ENCODE measurements around the gene BLZF1. TPM values are rescaled to one million over a fixed set of nuclear protein-coding genes. Genes with fewer than 3 reads are reported as not detected.
A peak's percentile ranks its signal among the peaks of the same experiment; 100 is the strongest.

The BLZF1 gene
- polyA plus RNA-seq, 2 of the 4 experiments (the other 2 are of a cell fraction), result 15.6 to 29.6 TPM

- H3K4me2 ChIP-seq, result peak overlapping the region; percentile 57; the same call in 2 of the 3 replicates
- FAIRE-seq, result no peak
- 22% methylated on average over 6 of the region's 6 CpGs for whole genome bisulfite sequencing (ENCODE audit: missing lambda C conversion rate)
Observed at GRCh38 chr1:169426174-169426705, 58.2 kb downstream of the BLZF1 start.

GRCh38 chr1:169427081-169427641 lies 59.2 kb downstream of the BLZF1 start, which contains the start of gene CCDC181:
CCDC181 (minus strand) TSS chr1:169427474; CDS start chr1:169424927, 2,547 bp downstream.
- TF ChIP-seq CHD4 (IDR thresholded peaks at IDR 0.05; ENCODE audit: borderline replicate concordance) (no peak), KDM5A (IDR thresholded peaks at IDR 0.05) (no peak), CEBPB (IDR thresholded peaks at IDR 0.05) (no peak), TP53 (CRISPR knock-in tag; IDR thresholded peaks at IDR 0.05) (no peak), BCL3 (IDR thresholded peaks at IDR 0.05) (no peak), POLR2AphosphoS2 (conservative IDR thresholded peaks at IDR 0.05; ENCODE audit: low read length) (no peak), HMGXB4 (CRISPR knock-in tag; IDR thresholded peaks at IDR 0.05; ENCODE audit: borderline replicate concordance) (no peak), RFX5 (IDR thresholded peaks at IDR 0.05) (no peak), JUN (IDR thresholded peaks at IDR 0.05) (no peak)
- FAIRE-seq (no peak), DNase-seq (ENCODE audit: low read depth in 1 of 2, low spot score in 1 of 2) (peak; percentile 7 to 23), ATAC-seq (peak; percentile 74 to 83)
- Histone ChIP-seq H3K27ac (no peak within 1 kb of the TSS), H3K4me2 (peak within 1 kb of the TSS; percentile 57), H3K4me1 (no peaks in the 10 kb centered on the region), H3K9me3 (peaks cover 4% of the 10 kb centered on the region; the same call in 2 of the 3 replicates), H3K4me3 (peak within 1 kb of the TSS; percentile 38)
- CTCF ChIA-PET, result interaction anchor here (0.6 to 1.4 kb wide), 4 partner anchors 10 to 844 kb away, joined by 3 to 4 read pairs (median 4); no protein-coding TSS in a partner anchor
- POLR2A ChIA-PET, result no interaction called here
- WGBS (ENCODE audit: missing lambda C conversion rate), result 34% methylated on average over 29 of the region's 29 CpGs

More at GRCh38 chr1:169426174-169426705, 58.2 kb downstream of the BLZF1 start:
- no peak overlapping the region for H3K27ac ChIP-seq
- peak; percentile 61; the same call in 1 of the 2 replicates for TF ChIP-seq RNF2 (IDR thresholded peaks at IDR 0.05; ENCODE audit: borderline replicate concordance, low read depth)
- no peak for TF ChIP-seq ZSCAN20 (CRISPR knock-in tag; IDR thresholded peaks at IDR 0.05)
- TF ChIP-seq HOXB5 (CRISPR knock-in tag; IDR thresholded peaks at IDR 0.05), result no peak
- TF ChIP-seq RARB (CRISPR knock-in tag; IDR thresholded peaks at IDR 0.05), result no peak
- TF ChIP-seq SREBF2 (IDR thresholded peaks at IDR 0.05), result no peak
- no peak for TF ChIP-seq ZFP36 (IDR thresholded peaks at IDR 0.05; ENCODE audit: borderline replicate concordance, partially characterized antibody)
- TF ChIP-seq CBX8 (IDR thresholded peaks at IDR 0.05), result peak; percentile 87; the same call in 1 of the 2 replicates
- TF ChIP-seq GATA3 (IDR thresholded peaks at IDR 0.05; ENCODE audit: borderline replicate concordance), result no peak
- TF ChIP-seq TP53 (CRISPR knock-in tag; IDR thresholded peaks at IDR 0.05), result no peak
- ChIA-PET POLR2A (no interaction called here), CTCF (interaction anchor here (1.1 to 1.3 kb wide), 2 partner anchors 9 to 16 kb away, joined by 3 to 4 read pairs; no protein-coding TSS in a partner anchor)
- DNase-seq (ENCODE audit: low read depth in 1 of 2, low spot score in 1 of 2), result no peak
- H3K4me3 ChIP-seq, result no peak overlapping the region
- ATAC-seq, result peak in 1 of 2 experiments; percentile 38; a peak in 1 of 6 replicates
- H3K9me3 ChIP-seq, result no peaks in the 10 kb centered on the region; the same call in 2 of the 3 replicates
- H3K4me1 ChIP-seq, result no peaks in the 10 kb centered on the region

Other genes starting within 250 kb of the BLZF1 start
- 29.6 and 39.5 TPM in 2 replicates for gene NME7, start 398 bp upstream of the BLZF1 start, polyA plus RNA-seq (2011; rRNA removed)
- 53.5 to 62.3 TPM (median 57.7 TPM) in 3 replicates for gene NME7, start 398 bp upstream of the BLZF1 start, polyA plus RNA-seq (2017; fragmentation: RNase III; extraction: RNeasy Plus Mini Kit Qiagen cat#74134 plus additional on column Dnase treatment)
- gene CCDC181, start 59.3 kb downstream of the BLZF1 start, polyA plus RNA-seq (2011; rRNA removed), result 0.26 and 0.35 TPM in 2 replicates
- gene CCDC181, start 59.3 kb downstream of the BLZF1 start, polyA plus RNA-seq (2017; fragmentation: RNase III; extraction: RNeasy Plus Mini Kit Qiagen cat#74134 plus additional on column Dnase treatment), result 0.14 to 0.26 TPM (median 0.20 TPM) in 3 replicates
- 11.7 and 13.3 TPM in 2 replicates for gene SLC19A2, start 117.7 kb downstream of the BLZF1 start, polyA plus RNA-seq (2011; rRNA removed)
- gene SLC19A2, start 117.7 kb downstream of the BLZF1 start, polyA plus RNA-seq (2017; fragmentation: RNase III; extraction: RNeasy Plus Mini Kit Qiagen cat#74134 plus additional on column Dnase treatment), result 4.5 to 5.2 TPM (median 4.7 TPM) in 3 replicates
- gene F5, start 218.3 kb downstream of the BLZF1 start, polyA plus RNA-seq (2011; rRNA removed), result 0.36 and 1.4 TPM in 2 replicates
- gene F5, start 218.3 kb downstream of the BLZF1 start, polyA plus RNA-seq (2017; fragmentation: RNase III; extraction: RNeasy Plus Mini Kit Qiagen cat#74134 plus additional on column Dnase treatment), result 0.03 to 0.04 TPM (median 0.04 TPM) in 3 replicates